Neural progenitor cell (in vitro differentiated cells): ENCODE measurements around the gene C6orf120.

Experiments used
- EZH2 ChIP-seq: fragments of 200-600 bp; sonication (generic); IDR thresholded peaks from 2 replicates; pipeline ENCODE4 v1.6.1; 2017; ENCODE audit warnings: antibody characterized with exemption, mild to moderate bottlenecking, moderate library complexity
- EZH2phosphoT487 ChIP-seq: fragments of 200-600 bp; sonication (generic); IDR thresholded peaks from 2 replicates; pipeline ENCODE4 v1.6.1; 2017; ENCODE audit warnings: antibody characterized with exemption
- TF ChIP-seq, protein P1 (sequence below): fragments of 200-600 bp; sonication (generic); IDR thresholded peaks from 2 replicates; pipeline ENCODE4 v1.5.1; 2017; ENCODE audit warnings: antibody characterized with exemption, mild to moderate bottlenecking

DNA sequence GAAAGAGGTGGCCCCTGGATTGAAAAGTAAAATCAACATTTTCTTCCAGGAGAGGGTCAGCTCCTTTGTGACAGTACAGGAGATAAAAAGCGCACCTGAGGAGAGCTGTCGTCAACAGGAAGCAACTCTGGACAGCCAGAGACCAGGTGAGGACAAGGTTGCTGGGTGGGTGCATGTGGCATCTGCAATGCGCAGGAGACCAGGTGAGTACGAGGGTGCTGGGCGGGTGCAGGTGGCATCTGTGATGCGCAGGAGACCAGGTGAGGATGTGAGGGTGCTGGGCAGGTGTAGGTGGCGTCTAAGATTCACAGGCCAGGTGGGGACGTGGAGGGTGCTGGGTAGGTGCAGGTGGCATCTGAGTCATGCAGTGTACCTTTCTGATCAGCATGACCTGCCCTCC lies 38.5 kb upstream of the C6orf120 start:
- TF ChIP-seq, protein P1, sequence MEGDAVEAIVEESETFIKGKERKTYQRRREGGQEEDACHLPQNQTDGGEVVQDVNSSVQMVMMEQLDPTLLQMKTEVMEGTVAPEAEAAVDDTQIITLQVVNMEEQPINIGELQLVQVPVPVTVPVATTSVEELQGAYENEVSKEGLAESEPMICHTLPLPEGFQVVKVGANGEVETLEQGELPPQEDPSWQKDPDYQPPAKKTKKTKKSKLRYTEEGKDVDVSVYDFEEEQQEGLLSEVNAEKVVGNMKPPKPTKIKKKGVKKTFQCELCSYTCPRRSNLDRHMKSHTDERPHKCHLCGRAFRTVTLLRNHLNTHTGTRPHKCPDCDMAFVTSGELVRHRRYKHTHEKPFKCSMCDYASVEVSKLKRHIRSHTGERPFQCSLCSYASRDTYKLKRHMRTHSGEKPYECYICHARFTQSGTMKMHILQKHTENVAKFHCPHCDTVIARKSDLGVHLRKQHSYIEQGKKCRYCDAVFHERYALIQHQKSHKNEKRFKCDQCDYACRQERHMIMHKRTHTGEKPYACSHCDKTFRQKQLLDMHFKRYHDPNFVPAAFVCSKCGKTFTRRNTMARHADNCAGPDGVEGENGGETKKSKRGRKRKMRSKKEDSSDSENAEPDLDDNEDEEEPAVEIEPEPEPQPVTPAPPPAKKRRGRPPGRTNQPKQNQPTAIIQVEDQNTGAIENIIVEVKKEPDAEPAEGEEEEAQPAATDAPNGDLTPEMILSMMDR, result no peak
- TF ChIP-seq EZH2 (no peak), EZH2phosphoT487 (no peak)
